Measurements from ENCODE around the gene GIN1. TPM values are rescaled to one million over a fixed set of nuclear protein-coding genes. Genes with fewer than 3 reads are reported as not detected.
A peak's percentile ranks its signal among the peaks of the same experiment; 100 is the strongest.

The GIN1 gene
- total and polyA plus RNA-seq, 9 of the 15 experiments (the other 6 are each of a cell fraction or from before 2014, with no cell fraction given), result 2.4 to 9.8 (median 7.8) TPM

DNA sequence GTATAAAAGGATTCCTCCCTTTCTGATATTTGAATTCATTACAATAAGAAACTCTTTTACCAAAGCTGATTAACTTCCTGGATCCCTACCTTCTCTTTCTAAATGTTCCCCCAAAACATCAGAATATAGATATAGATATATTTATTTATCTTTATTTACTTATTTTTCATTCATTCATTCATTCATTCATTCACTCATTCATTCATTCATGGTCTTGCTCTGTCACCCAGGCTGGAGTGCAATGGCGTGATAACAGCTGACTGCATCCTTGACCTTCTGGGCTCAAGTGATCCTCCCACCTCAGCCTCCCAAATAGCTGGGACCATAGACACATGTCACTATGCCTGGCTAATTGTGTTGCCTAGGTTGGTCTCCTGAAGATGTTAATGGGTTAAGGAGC, 30.7 kb downstream of the GIN1 start:
- DNase-seq (ENCODE audit: extremely low read depth in 1 of 4, low spot score in 3 of 4) (no peak), FAIRE-seq (no peak), ATAC-seq (no peak)
- H3K27me3 ChIP-seq (ENCODE audit: control insufficient read depth in 2 of 2, insufficient read depth in 2 of 2, low read length in 2 of 2), result no peaks in the 10 kb centered on the region
- no peak overlapping the region for H3K27ac ChIP-seq (ENCODE audit: extremely low read depth, low read depth, low read length)
- H3K4me3 ChIP-seq, result no peak overlapping the region
- in situ Hi-C loops (cut with MboI), result no loop called here
- H3K4me2 ChIP-seq (ENCODE audit: insufficient read depth, low read length), result no peak overlapping the region
- no peaks in the 10 kb centered on the region for H3K79me2 ChIP-seq (ENCODE audit: control insufficient read depth, insufficient read depth, low read length)
- intact Hi-C loops (cut with micrococcal nuclease), result no loop called here
- no peaks in the 10 kb centered on the region for H4K20me1 ChIP-seq (replicated peaks; ENCODE audit: control insufficient read depth, insufficient read depth, low read length)
- 33% methylated on average over 1 of the region's 1 CpG for WGBS (ENCODE audit: insufficient coverage, low coverage, missing lambda C conversion rate)
- 0 out of 3 replicates have a peak, but pooled peaks cover 2% of the 10 kb centered on the region for H3K36me3 ChIP-seq (ENCODE audit: control insufficient read depth, insufficient read depth, low read length)
- ChIA-PET POLR2A (no interaction called here), CTCF (ENCODE audit: low intra/inter-chr PET ratio) (interaction anchor here (0.7 kb wide), 1 partner anchor 506 kb away, joined by 3 read pairs; no protein-coding TSS in a partner anchor)
- H3K4me1 ChIP-seq (replicated peaks in 1 of 2; ENCODE audit: control insufficient read depth in 2 of 2, insufficient read depth in 2 of 2, low read length in 2 of 2), result peaks cover 0 to 5% of the 10 kb centered on the region in 2 experiments; a peak in 1 of 5 replicates
- no peak overlapping the region for H3K9ac ChIP-seq (ENCODE audit: insufficient read depth in 1 of 2, low read depth in 2 of 2, low read length in 2 of 2)
- TF ChIP-seq CEBPG (CRISPR knock-in tag; IDR thresholded peaks at IDR 0.05), result no peak
- no peak for TF ChIP-seq CEBPG (tag; conservative IDR thresholded peaks at IDR 0.05 in 1 of 2, IDR thresholded peaks at IDR 0.05 in 1 of 2)
- TF ChIP-seq, protein P1, sequence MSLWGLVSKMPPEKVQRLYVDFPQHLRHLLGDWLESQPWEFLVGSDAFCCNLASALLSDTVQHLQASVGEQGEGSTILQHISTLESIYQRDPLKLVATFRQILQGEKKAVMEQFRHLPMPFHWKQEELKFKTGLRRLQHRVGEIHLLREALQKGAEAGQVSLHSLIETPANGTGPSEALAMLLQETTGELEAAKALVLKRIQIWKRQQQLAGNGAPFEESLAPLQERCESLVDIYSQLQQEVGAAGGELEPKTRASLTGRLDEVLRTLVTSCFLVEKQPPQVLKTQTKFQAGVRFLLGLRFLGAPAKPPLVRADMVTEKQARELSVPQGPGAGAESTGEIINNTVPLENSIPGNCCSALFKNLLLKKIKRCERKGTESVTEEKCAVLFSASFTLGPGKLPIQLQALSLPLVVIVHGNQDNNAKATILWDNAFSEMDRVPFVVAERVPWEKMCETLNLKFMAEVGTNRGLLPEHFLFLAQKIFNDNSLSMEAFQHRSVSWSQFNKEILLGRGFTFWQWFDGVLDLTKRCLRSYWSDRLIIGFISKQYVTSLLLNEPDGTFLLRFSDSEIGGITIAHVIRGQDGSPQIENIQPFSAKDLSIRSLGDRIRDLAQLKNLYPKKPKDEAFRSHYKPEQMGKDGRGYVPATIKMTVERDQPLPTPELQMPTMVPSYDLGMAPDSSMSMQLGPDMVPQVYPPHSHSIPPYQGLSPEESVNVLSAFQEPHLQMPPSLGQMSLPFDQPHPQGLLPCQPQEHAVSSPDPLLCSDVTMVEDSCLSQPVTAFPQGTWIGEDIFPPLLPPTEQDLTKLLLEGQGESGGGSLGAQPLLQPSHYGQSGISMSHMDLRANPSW (CRISPR knock-in tag; IDR thresholded peaks at IDR 0.05), result no peak
- no peak for TF ChIP-seq MED1 (CRISPR knock-in tag; IDR thresholded peaks at IDR 0.05; ENCODE audit: borderline replicate concordance)
- TF ChIP-seq ZNF24 (IDR thresholded peaks at IDR 0.05), result peak; percentile 69; the same call in 1 of the 2 replicates
- no peak for TF ChIP-seq FOXP1 (CRISPR knock-in tag; IDR thresholded peaks at IDR 0.05)
- no peak for TF ChIP-seq GATAD2B (IDR thresholded peaks at IDR 0.05; ENCODE audit: borderline replicate concordance)
- no peak for TF ChIP-seq CREBBP (IDR thresholded peaks at IDR 0.05; ENCODE audit: low read depth, low read length)
- no peak overlapping the region for H2AFZ ChIP-seq (ENCODE audit: low read depth, low read length)
- no TSS peak for BruUV-seq (replicated peaks)
- no peaks in the 10 kb centered on the region for H3K9me3 ChIP-seq (replicated peaks; ENCODE audit: control insufficient read depth, insufficient read depth, low read depth, low read length)
- H3K9me1 ChIP-seq (ENCODE audit: control insufficient read depth, insufficient read depth, low read length), result no peaks in the 10 kb centered on the region
